IPS-NIHi11 (cell line): ENCODE results near the gene COL9A3.
A peak's percentile ranks its signal among the peaks of the same experiment; 100 is the strongest.
"Not testable (repeated sequence)": the region's sequence is repeated elsewhere in the genome, so short reads cannot be mapped to it uniquely, and the experiment has no call there.

Experiments used
- DNase-seq: peaks from one replicate; pipeline ENCODE4 v3.0.0; 2012; ENCODE audit warnings: mixed read lengths, low spot score

COL9A3 gene

DNA sequence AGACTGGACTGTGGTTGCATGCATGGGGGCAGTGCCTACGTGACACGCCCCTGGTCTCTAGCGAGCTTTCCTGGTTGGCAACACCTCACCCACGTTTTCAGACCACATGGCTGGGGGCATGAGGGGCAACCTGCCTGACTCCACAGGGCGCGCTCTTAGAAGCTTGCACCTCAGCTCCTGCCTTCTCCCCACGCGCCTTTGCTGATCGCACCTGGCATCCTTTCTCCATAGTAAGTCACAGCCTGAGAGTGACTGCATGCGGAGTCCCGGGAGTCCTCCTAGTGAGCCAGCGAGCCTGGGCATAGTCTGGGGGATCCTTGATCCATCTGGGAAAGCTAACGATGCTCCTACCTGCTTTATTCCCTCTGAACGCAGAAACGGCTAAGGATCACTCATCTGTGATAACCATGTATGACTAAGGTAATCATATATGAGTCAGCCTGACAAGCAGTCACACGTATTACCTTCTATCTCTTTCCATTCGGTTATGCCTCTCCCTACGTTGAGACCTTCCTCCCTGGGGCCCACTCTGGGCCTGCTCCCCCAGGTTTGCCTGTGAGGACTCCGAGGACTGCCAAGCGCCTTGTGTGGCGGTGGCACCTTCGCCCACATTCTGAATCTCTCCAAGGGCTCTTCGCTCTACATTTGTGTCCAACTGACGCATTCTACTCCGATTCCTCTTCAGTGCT, 40.2 kb downstream of the COL9A3 start:
- DNase-seq: no peak

DNA sequence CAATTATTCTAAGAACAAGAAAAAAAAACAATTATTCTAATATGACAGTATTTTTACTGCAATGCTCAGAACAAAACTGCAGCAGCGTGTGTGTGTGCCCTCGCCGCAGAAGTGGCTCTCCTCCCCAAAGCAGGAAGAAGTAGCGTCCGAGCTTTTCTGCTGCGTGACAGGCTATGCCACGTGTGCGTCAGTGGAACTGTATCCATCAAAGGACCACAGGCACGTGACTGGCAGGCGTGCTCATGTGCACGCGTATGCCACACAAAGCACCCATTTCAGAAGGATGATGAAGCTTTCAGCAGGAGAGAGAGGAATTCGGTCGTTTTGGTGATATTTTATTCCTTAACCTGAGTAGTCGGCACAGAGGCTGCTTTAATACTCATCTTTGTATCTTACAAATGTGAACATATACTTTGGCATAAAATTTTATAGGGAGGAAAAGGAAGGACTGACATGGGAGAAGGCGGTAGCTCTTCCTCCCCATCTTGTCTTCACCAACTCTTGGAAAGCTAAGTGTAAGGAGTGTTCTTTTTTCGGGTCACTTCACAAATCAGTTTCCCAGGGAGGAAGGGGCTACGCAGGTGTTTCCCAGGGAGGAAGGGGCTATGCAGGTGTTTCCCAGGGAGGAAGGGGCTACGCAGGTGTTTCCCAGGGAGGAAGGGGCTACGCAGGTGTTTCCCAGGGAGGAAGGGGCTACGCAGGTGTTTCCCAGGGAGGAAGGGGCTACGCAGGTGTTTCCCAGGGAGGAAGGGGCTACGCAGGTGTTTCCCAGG, 41.4 kb downstream of the COL9A3 start:
- no peak for DNase-seq

GRCh38 chr20:62859721-62860120, 42.9 kb downstream of the COL9A3 start:
- no peak for DNase-seq

GRCh38 chr20:62860391-62860923, 43.6 kb downstream of the COL9A3 start:
- no peak for DNase-seq

- DNase-seq: peak; percentile 49
Observed at GRCh38 chr20:62860924-62861691, 44.3 kb downstream of the COL9A3 start.

- DNase-seq: peak; percentile 91
Observed at GRCh38 chr20:62861726-62862336, 45.0 kb downstream of the COL9A3 start, which contains the start of gene TCFL5. Gene TCFL5 (minus strand): TSS chr20:62861822. CDS start chr20:62861670, 152 bp downstream.

GRCh38 chr20:62864207-62864606, 47.4 kb downstream of the COL9A3 start:
- DNase-seq: no peak

- DNase-seq: no peak
Observed at GRCh38 chr20:62872184-62872847, 55.5 kb downstream of the COL9A3 start.

DNA sequence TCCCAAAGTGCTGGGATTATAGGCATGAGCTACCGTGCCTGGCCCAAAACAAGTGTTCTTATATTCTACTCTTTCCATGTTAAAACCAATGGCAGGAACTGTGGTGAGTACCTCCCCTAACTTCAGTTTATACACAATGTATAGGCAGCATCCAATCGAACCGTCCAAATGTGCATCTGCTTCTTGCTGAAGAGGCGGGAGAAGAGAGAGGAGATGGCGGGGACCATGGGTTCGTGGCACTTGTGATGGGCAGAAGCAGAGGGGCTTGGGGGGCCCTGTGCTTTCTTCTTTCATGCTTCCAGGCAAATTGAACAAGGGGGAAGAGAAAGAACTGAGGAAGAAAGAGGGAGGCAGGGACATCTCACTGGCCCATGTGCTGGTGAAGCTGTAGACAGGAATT, 56.0 kb downstream of the COL9A3 start:
- DNase-seq: no peak

DNA sequence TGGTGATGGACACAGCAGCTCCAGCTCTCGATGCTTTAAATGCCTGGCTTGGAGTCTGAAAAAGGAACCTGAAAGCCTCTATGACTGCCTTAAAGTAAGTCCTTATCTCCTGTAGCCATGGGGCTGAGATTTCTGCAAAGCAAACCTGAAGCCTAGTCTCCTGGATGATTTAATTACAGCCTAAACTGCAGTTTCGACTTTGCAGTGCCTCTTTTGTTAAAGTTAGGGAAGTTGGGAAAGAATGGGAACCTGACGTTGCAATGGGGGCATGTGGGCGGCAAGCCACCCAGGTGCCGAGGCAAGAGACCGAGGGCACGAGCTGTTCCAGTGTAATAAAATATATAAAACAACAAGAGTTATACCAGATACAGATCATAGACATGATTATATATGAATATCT, 56.4 kb downstream of the COL9A3 start:
- DNase-seq: no peak

GRCh38 chr20:62873681-62874031, 56.8 kb downstream of the COL9A3 start:
- not testable (repeated sequence) for DNase-seq

- DNase-seq: no peak
Observed at GRCh38 chr20:62874964-62875344, 58.1 kb downstream of the COL9A3 start.

- peak; percentile 88 for DNase-seq
Observed at GRCh38 chr20:62875419-62876361, 58.8 kb downstream of the COL9A3 start.

DNA sequence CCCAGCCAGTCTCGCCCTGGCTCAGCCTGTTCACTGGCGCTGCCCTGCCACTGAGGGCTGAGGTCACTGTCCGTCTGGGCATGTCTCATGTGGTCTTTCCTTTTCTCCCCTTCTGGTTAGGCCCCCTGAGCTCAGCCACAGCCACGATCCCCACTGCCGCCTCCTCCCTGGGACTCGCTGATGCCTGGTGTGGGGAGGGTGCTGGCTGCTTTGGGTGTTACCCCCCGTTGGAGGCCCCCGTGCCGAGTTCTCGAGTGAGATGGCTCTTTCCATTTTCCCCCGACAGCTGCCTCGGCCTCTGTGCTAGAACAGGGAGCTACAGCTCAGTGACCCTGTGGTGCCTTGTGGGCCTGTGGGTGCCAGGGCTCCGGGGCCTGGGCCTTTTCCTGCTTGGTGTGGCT, 59.7 kb downstream of the COL9A3 start:
- no peak for DNase-seq

GRCh38 chr20:62876902-62877816, 60.3 kb downstream of the COL9A3 start:
- DNase-seq: no peak

- DNase-seq: peak; percentile 59
Observed at GRCh38 chr20:62878244-62879038, 61.6 kb downstream of the COL9A3 start.

GRCh38 chr20:62879275-62880146, 62.7 kb downstream of the COL9A3 start:
- DNase-seq: peak; percentile 44
